HFF-Myc (cell line): ENCODE measurements around the gene SLIT1.
A peak's percentile ranks its signal among the peaks of the same experiment; 100 is the strongest.

ENCODE experiments used
- DNase-seq: peaks from one replicate; pipeline ENCODE4 v3.0.0-alpha.2; 2011; ENCODE audit warnings: low read depth; ENCODE audit errors: extremely low read depth
- H3K4me3 ChIP-seq: replicated peaks from 2 replicates; pipeline ENCODE4 v1.5.1; 2011; ENCODE audit warnings: low read depth, mild to moderate bottlenecking, control low read depth, low read length
- CTCF ChIP-seq: IDR thresholded peaks from 2 replicates; pipeline ENCODE4 v1.5.1; 2012; ENCODE audit warnings: mild to moderate bottlenecking, low read depth, low read length, control low read depth; ENCODE audit errors: missing control alignments

Gene SLIT1

GRCh38 chr10:97182288-97182990 lies 3.3 kb downstream of the SLIT1 start:
- DNase-seq: no peak
- H3K4me3 ChIP-seq: no peak overlapping the region
- no peak for TF ChIP-seq CTCF

GRCh38 chr10:97180986-97181385 lies 4.8 kb downstream of the SLIT1 start:
- DNase-seq: no peak

GRCh38 chr10:97180363-97180755 lies 5.4 kb downstream of the SLIT1 start:
- no peak overlapping the region for H3K4me3 ChIP-seq
- TF ChIP-seq CTCF: no peak
- DNase-seq: no peak

More at GRCh38 chr10:97180986-97181385, 4.8 kb downstream of the SLIT1 start:
- no peak for TF ChIP-seq CTCF
- H3K4me3 ChIP-seq: no peak overlapping the region

DNA sequence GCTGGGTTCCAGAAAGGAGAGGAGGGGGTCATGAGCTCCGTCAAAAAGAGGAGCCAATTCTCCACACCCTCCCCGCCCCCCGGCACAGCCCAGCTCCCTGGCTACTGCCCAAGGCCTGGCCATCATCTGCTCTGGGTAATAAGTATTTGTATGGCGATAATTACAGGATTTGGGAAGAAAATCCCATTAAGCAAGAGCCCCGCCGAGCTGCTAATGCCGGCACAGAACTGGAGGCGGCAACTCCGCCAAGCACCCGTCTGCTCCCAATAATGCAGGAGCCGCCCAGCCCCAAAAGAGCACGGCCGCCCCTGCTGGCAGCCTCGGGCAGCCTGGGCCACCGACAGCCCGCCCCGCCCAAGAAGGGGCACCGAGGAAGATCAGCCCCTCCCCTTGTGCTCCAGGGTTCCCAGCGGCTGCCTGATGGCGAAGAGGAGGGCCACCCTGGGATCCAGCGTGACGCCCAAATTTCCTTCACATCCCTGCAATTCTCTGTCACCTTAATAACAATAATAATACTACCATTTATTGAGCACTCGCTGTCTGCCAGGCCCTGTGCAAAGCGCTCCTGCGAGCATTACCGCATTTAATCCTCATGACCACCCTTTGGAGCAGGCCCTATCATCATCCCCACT lies 5.9 kb downstream of the SLIT1 start:
- no peak overlapping the region for H3K4me3 ChIP-seq
- TF ChIP-seq CTCF: peak; percentile 44
- DNase-seq: no peak

DNA sequence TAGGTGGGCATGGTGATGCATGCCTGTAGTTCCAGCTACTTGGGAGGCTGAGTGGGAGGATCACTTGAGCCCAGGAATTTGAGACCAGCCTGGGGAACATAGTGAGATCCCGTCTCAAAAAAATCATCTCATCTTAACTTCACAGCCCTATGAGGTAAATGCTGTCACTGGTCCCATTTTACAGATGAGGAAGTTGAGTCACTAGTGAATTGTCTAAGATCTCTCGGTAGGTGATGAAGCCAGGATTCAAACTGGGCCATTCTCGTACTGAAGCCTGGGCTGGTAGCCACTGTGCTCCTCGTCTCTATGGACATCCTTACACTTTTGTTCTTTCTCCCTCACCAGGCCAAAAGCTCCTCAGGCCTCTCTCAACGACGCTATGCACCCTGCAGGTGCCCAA lies 6.4 kb downstream of the SLIT1 start:
- no peak for DNase-seq
- H3K4me3 ChIP-seq: no peak overlapping the region
- TF ChIP-seq CTCF: no peak

- DNase-seq: no peak
- no peak for TF ChIP-seq CTCF
Observed at GRCh38 chr10:97178074-97178473, 7.7 kb downstream of the SLIT1 start.

GRCh38 chr10:97176226-97176625 lies 9.5 kb downstream of the SLIT1 start:
- H3K4me3 ChIP-seq: no peak overlapping the region
- no peak for TF ChIP-seq CTCF
- DNase-seq: no peak

More at GRCh38 chr10:97178074-97178473, 7.7 kb downstream of the SLIT1 start:
- H3K4me3 ChIP-seq: no peak overlapping the region
